ENCODE results near the gene NNT. TPM values are rescaled to one million over a fixed set of nuclear protein-coding genes. Genes with fewer than 3 reads are reported as not detected.
"Not testable (repeated sequence)": the region's sequence is repeated elsewhere in the genome, so short reads cannot be mapped to it uniquely, and the experiment has no call there.

NNT gene
- total RNA-seq, 4 donors from 2014 or later = 47.0 to 68.5 (median 60.8) TPM

DNA sequence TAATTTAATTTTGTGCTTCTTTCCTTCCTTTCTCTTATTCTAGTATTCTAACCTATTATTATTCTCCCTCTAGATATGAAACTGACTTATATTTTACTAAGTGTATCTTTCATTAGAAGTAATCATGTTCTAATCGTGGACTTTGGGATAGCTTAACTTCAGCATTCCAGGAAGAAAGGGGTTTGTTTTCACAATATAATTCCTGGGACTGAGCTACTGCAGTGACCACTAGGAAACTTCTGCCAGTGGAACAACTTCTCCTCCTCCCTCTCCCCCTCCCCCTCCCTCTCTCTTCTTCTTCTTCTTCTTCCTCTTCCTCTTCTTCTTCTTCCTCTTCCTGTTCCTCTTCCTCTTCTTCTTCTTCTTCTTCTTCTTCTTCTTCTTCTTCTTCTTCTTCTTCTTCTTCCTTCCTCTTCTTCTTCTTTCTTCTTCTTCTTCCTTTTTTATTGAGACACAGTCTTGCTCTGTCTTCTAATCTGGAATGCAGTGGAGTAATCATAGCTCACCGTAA lies 127.9 kb downstream of the NNT start:
- no peak for ATAC-seq (ENCODE audit: low FRiP score)
- no peak for DNase-seq (ENCODE audit: low spot score)
- TF ChIP-seq, protein P1, sequence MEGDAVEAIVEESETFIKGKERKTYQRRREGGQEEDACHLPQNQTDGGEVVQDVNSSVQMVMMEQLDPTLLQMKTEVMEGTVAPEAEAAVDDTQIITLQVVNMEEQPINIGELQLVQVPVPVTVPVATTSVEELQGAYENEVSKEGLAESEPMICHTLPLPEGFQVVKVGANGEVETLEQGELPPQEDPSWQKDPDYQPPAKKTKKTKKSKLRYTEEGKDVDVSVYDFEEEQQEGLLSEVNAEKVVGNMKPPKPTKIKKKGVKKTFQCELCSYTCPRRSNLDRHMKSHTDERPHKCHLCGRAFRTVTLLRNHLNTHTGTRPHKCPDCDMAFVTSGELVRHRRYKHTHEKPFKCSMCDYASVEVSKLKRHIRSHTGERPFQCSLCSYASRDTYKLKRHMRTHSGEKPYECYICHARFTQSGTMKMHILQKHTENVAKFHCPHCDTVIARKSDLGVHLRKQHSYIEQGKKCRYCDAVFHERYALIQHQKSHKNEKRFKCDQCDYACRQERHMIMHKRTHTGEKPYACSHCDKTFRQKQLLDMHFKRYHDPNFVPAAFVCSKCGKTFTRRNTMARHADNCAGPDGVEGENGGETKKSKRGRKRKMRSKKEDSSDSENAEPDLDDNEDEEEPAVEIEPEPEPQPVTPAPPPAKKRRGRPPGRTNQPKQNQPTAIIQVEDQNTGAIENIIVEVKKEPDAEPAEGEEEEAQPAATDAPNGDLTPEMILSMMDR (IDR thresholded peaks at IDR 0.05) = no peak

GRCh38 chr5:43731573-43731972 lies 128.6 kb downstream of the NNT start:
- DNase-seq (ENCODE audit: low spot score) (no peak), ATAC-seq (ENCODE audit: low FRiP score) (no peak)

DNA sequence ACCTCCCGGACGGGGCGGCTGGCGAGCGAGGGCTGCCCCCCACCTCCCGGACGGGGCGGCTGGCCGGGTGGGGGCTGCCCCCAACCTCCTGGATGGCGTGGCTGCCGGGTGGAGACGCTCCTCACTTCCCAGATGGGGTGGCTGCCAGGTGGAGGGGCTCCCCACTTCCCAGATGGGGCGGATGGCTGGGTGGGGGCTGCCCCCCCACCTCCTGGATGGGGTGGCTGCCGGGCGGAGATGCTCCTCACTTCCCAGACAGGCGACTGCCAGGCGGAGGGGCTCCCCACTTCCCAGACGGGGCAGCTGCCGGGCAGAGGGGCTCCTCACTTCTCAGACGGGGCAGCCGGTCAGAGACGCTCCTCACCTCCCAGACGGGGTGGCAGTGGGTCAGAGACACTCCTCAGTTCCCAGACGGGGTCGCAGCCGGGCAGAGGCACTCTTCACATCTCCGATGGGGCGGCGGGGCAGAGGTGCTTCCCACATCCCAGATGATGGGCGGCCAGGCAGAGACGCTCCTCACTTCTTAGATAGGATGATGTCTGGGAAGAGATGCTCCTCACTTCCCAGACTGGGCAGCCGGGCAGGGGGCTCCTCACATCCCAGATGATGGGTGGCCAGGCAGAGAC lies 143.1 kb downstream of the NNT start:
- not testable (repeated sequence) for DNase-seq (ENCODE audit: low spot score)

More at GRCh38 chr5:43731573-43731972, 128.6 kb downstream of the NNT start:
- TF ChIP-seq, protein P1 (IDR thresholded peaks at IDR 0.05) = no peak

DNA sequence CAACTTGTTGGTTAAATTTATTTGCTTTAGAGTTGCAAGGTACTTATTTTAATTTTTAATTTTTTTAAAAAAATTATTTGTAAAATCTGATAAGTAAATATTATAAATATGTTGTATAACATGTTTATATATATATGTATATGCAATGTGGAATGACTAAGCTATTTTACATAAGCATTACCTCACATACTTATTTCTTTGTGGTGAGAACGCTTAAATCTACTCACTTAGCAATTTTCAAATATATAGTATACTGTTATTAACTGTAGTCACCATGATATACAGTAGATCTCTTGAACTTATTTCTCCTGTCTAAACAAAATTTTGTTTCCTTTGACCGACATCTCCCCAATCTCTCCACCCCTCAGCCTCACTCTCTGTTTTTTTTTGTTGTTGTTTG lies 147.8 kb downstream of the NNT start:
- TF ChIP-seq, protein P1 (IDR thresholded peaks at IDR 0.05) = no peak
- DNase-seq (ENCODE audit: low spot score) (no peak), ATAC-seq (ENCODE audit: low FRiP score) (no peak)

More for the DNA sequence above, 143.1 kb downstream of the NNT start:
- ATAC-seq (ENCODE audit: low FRiP score) = not testable (repeated sequence)

DNA sequence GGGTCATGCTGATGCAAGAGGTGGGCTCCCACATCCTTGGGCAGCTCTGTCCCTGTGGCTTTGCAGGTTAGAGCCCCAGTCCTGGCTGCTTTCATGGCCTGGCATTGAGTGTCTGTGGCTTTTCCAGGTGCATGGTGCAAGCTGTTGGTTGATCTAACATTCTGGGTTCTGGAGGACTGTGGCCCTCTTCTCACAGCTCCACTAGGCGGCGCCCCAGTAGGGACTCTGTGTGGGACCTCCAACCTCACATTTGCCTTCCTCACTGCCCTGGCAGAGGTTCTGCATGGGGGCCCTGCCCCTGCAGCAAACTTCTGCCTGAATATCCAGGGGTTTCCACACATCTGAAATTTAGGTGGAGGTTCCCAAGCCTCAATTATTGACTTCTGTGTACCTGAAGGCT lies 150.1 kb downstream of the NNT start:
- ATAC-seq (ENCODE audit: low FRiP score) (no peak), DNase-seq (ENCODE audit: low spot score) (no peak)
- TF ChIP-seq, protein P1 (IDR thresholded peaks at IDR 0.05) = no peak

Other genes starting within 250 kb of the NNT start
- gene CCL28, start 190.8 kb upstream of the NNT start, total RNA-seq = 1 to 10 TPM; 1.1 to 2.1 (median 1.4) TPM
- gene TMEM267, start 119.3 kb upstream of the NNT start, total RNA-seq = 10 to 100 TPM in 2 of 4 donors, 1 to 10 TPM in 2; 9.0 to 11.0 (median 9.9) TPM
- gene C5orf34, start 88.0 kb upstream of the NNT start, total RNA-seq = 1 to 10 TPM in 3 of 4 donors, under 1 TPM in 1; 0.56 to 2.3 (median 1.7) TPM
- 10 to 100 TPM; 75.2 to 99.5 (median 79.3) TPM for gene PAIP1, start 46.1 kb upstream of the NNT start, total RNA-seq

Data from omental fat pad (tissue), 4 donors.